ENCODE measurements around the gene PLXNB2. TPM values are rescaled to one million over a fixed set of nuclear protein-coding genes. Genes with fewer than 3 reads are reported as not detected.

PLXNB2 gene
- total and polyA plus RNA-seq, 2 donors (not counting 1 experiment from before 2014, with no cell fraction given) = 62.7 to 209 TPM

GRCh38 chr22:50243685-50244419 lies 63.6 kb downstream of the PLXNB2 start:
- no peak for DNase-seq (ENCODE audit: low read depth in 2 of 2)

DNA sequence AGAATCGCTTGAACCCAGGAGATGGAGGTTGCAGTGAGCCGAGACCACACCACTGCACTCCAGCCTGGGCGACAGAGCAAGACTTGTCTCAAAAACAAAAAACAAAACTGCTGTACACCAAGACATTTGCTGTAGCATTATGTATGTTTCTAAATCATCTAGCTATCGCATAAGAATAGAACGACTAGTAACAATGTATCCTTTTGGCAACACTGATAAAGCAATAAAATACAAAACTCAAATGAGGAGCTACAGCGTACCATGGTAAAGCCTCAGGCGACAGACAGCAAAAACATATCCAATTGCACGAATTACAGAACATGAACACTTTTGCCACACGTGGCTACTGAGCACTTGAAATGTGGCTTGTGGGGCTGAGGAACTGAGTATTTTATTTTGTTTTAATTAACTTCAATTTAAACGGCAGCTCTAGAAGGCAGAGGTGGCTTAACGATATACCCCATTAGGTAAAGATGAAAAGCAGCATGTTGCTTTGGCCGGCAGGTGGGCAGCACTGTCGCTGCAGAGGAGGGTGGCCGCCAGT lies 65.0 kb downstream of the PLXNB2 start:
- DNase-seq (ENCODE audit: low read depth in 2 of 2) = no peak
- Histone ChIP-seq H3K79me2 (ENCODE audit: control insufficient read depth, insufficient read depth, low read length) (peaks cover 55% of the 10 kb centered on the region), H4K20me1 (ENCODE audit: control insufficient read depth, extremely low read depth, insufficient read depth, low read length) (no peaks in the 10 kb centered on the region), H3K4me3 (replicated peaks in 1 of 4; ENCODE audit: control extremely low read depth in 1 of 4, insufficient read depth in 1 of 4, low read depth in 3 of 4, low read length in 4 of 4) (peak overlapping the region; percentile 36 to 100 (median 80)), H3K9me3 (ENCODE audit: control insufficient read depth, insufficient read depth, low read depth, low read length) (no peaks in the 10 kb centered on the region), H3K4me2 (ENCODE audit: extremely low read depth, insufficient read depth, low read length) (peak overlapping the region; percentile 91), H2AFZ (ENCODE audit: low read length) (no peak overlapping the region), H3K9ac (ENCODE audit: insufficient read depth, low read length) (no peak overlapping the region), H3K27ac (ENCODE audit: insufficient read depth, low read length) (no peak overlapping the region), H3K4me1 (ENCODE audit: control insufficient read depth, extremely low read depth, insufficient read depth, low read length) (peaks cover 13% of the 10 kb centered on the region), H3K36me3 (ENCODE audit: control insufficient read depth, insufficient read depth, low read length) (peaks cover 26% of the 10 kb centered on the region), H3K27me3 (ENCODE audit: control insufficient read depth, insufficient read depth, low read length) (no peaks in the 10 kb centered on the region)
- no peak for TF ChIP-seq EZH2 (IDR thresholded peaks at IDR 0.05; ENCODE audit: low read length, missing control alignments)
- TF ChIP-seq CTCF (conservative IDR thresholded peaks at IDR 0.05 in 1 of 2, IDR thresholded peaks at IDR 0.05 in 1 of 2; ENCODE audit: low read depth in 1 of 2, low read length in 2 of 2) = no peak

More at GRCh38 chr22:50243685-50244419, 63.6 kb downstream of the PLXNB2 start:
- no peaks in the 10 kb centered on the region for H3K9me3 ChIP-seq (ENCODE audit: control insufficient read depth, insufficient read depth, low read depth, low read length)
- no peaks in the 10 kb centered on the region for H3K27me3 ChIP-seq (ENCODE audit: control insufficient read depth, insufficient read depth, low read length)
- H3K27ac ChIP-seq (ENCODE audit: insufficient read depth, low read length) = peak overlapping the region; percentile 88
- H2AFZ ChIP-seq (ENCODE audit: low read length) = peak overlapping the region; percentile 17
- peaks cover 13% of the 10 kb centered on the region for H3K4me1 ChIP-seq (ENCODE audit: control insufficient read depth, extremely low read depth, insufficient read depth, low read length)
- no peaks in the 10 kb centered on the region for H4K20me1 ChIP-seq (ENCODE audit: control insufficient read depth, extremely low read depth, insufficient read depth, low read length)
- TF ChIP-seq EZH2 (IDR thresholded peaks at IDR 0.05; ENCODE audit: low read length, missing control alignments) (no peak), CTCF (conservative IDR thresholded peaks at IDR 0.05 in 1 of 2, IDR thresholded peaks at IDR 0.05 in 1 of 2; ENCODE audit: low read depth in 1 of 2, low read length in 2 of 2) (no peak)
- peak overlapping the region; percentile 98 for H3K4me2 ChIP-seq (ENCODE audit: extremely low read depth, insufficient read depth, low read length)
- H3K4me3 ChIP-seq (replicated peaks in 1 of 4; ENCODE audit: control extremely low read depth in 1 of 4, insufficient read depth in 1 of 4, low read depth in 3 of 4, low read length in 4 of 4) = peak overlapping the region; percentile 93 to 100 (median 95)
- peak overlapping the region; percentile 94 for H3K9ac ChIP-seq (ENCODE audit: insufficient read depth, low read length)
- peaks cover 56% of the 10 kb centered on the region for H3K79me2 ChIP-seq (ENCODE audit: control insufficient read depth, insufficient read depth, low read length)
- H3K36me3 ChIP-seq (ENCODE audit: control insufficient read depth, insufficient read depth, low read length) = peaks cover 34% of the 10 kb centered on the region

- Histone ChIP-seq H3K4me3 (replicated peaks in 1 of 4; ENCODE audit: control extremely low read depth in 1 of 4, insufficient read depth in 1 of 4, low read depth in 3 of 4, low read length in 4 of 4) (no peak overlapping the region), H3K27me3 (ENCODE audit: control insufficient read depth, insufficient read depth, low read length) (no peaks in the 10 kb centered on the region), H3K9me3 (ENCODE audit: control insufficient read depth, insufficient read depth, low read depth, low read length) (no peaks in the 10 kb centered on the region), H4K20me1 (ENCODE audit: control insufficient read depth, extremely low read depth, insufficient read depth, low read length) (no peaks in the 10 kb centered on the region), H3K4me1 (ENCODE audit: control insufficient read depth, extremely low read depth, insufficient read depth, low read length) (peaks cover 7% of the 10 kb centered on the region), H3K9ac (ENCODE audit: insufficient read depth, low read length) (no peak overlapping the region), H3K79me2 (ENCODE audit: control insufficient read depth, insufficient read depth, low read length) (peaks cover 51% of the 10 kb centered on the region), H2AFZ (ENCODE audit: low read length) (no peak overlapping the region), H3K27ac (ENCODE audit: insufficient read depth, low read length) (no peak overlapping the region), H3K36me3 (ENCODE audit: control insufficient read depth, insufficient read depth, low read length) (peaks cover 10% of the 10 kb centered on the region), H3K4me2 (ENCODE audit: extremely low read depth, insufficient read depth, low read length) (no peak overlapping the region)
- DNase-seq (ENCODE audit: low read depth in 2 of 2) = no peak
- TF ChIP-seq CTCF (conservative IDR thresholded peaks at IDR 0.05 in 1 of 2, IDR thresholded peaks at IDR 0.05 in 1 of 2; ENCODE audit: low read depth in 1 of 2, low read length in 2 of 2) (no peak), EZH2 (IDR thresholded peaks at IDR 0.05; ENCODE audit: low read length, missing control alignments) (no peak)
These were observed 68.7 kb downstream of the PLXNB2 start for GRCh38 chr22:50238755-50239154.
